Left lung (tissue), 10 donors: Measurements from ENCODE around the gene DAZAP1. TPM values are rescaled to one million over a fixed set of nuclear protein-coding genes. Genes with fewer than 3 reads are reported as not detected.

Experiments
- ATAC-seq: fragments of 200-7000 bp; cut with Tn5 transposase; one replicate; pipeline ENCODE4 v1.9.1; 2020; ENCODE audit warnings: moderate library complexity
- DNase-seq, 4 donors: peaks; one replicate each; pipeline ENCODE4 v3.0.0-alpha.2; 2013 to 2020
- H3K27ac ChIP-seq, 2 donors: fragments of 200-600 bp; sonication (generic) in 1 of 2; one replicate each; pipeline versions ENCODE4 v1.5.0 to v1.8.0; 2020 to 2021
- H3K27me3 ChIP-seq, 2 donors: fragments of 200-600 bp; sonication (generic) in 1 of 2; one replicate each; pipeline versions ENCODE4 v1.5.0 to v1.8.0; 2020 to 2021
- H3K36me3 ChIP-seq, 2 donors: fragments of 200-600 bp; sonication (generic) in 1 of 2; one replicate each; pipeline versions ENCODE4 v1.5.0 to v1.8.0; 2020 to 2021
- H3K4me1 ChIP-seq, 2 donors: fragments of 200-600 bp; one replicate each; pipeline ENCODE4 v1.8.0; 2021
- H3K4me3 ChIP-seq, 2 donors: fragments of 200-600 bp; sonication (generic) in 1 of 2; one replicate each; pipeline versions ENCODE4 v1.5.0 to v1.8.0; 2020 to 2021; ENCODE audit warnings: mild to moderate bottlenecking in 1 of 2
- H3K9me3 ChIP-seq, 2 donors: fragments of 200-600 bp; sonication (generic) in 1 of 2; one replicate each; pipeline versions ENCODE4 v1.5.0 to v1.8.0; 2020 to 2021
- intact Hi-C, 2 donors: fragments of 100-400 bp; cut with DNase I; formaldehyde crosslinking; loops; one replicate each; pipeline versions ENCODE4 v1.11.2 to v1.14.2; 2022
- polyA plus RNA-seq, 6 donors: library from polyadenylated mRNA; unstranded; fragments of 120-200 nt; gene quantifications; one replicate each; pipeline ENCODE4 v1.2.1, GENCODE V29; 2013; ENCODE audit not compliant: insufficient read length in 6 of 6
- total RNA-seq, 2 donors: library from RNA; stranded (reverse); fragmentation: NEBNext Ultra II Directional; extraction: Animal tissue kit (Norgen Biotek cat#: 25700); gene quantifications; one replicate each; pipeline ENCODE4 v1.2.1, GENCODE V29; 2021
- TF ChIP-seq, protein P1 (sequence below), 2 donors: fragments of 200-600 bp; sonication (generic) in 1 of 2; IDR thresholded peaks; one replicate each; pipeline versions ENCODE4 v1.5.0 to v1.8.0; 2021; ENCODE audit warnings: antibody characterized with exemption in 2 of 2
- donor health status: DM: no; HTN: yes; CAD: no.
- donor health status: DM: no; HTN: no; CAD: no.

The DAZAP1 gene
- total and polyA plus RNA-seq, 8 donors, result 86.4 to 132 (median 93.7) TPM

DNA sequence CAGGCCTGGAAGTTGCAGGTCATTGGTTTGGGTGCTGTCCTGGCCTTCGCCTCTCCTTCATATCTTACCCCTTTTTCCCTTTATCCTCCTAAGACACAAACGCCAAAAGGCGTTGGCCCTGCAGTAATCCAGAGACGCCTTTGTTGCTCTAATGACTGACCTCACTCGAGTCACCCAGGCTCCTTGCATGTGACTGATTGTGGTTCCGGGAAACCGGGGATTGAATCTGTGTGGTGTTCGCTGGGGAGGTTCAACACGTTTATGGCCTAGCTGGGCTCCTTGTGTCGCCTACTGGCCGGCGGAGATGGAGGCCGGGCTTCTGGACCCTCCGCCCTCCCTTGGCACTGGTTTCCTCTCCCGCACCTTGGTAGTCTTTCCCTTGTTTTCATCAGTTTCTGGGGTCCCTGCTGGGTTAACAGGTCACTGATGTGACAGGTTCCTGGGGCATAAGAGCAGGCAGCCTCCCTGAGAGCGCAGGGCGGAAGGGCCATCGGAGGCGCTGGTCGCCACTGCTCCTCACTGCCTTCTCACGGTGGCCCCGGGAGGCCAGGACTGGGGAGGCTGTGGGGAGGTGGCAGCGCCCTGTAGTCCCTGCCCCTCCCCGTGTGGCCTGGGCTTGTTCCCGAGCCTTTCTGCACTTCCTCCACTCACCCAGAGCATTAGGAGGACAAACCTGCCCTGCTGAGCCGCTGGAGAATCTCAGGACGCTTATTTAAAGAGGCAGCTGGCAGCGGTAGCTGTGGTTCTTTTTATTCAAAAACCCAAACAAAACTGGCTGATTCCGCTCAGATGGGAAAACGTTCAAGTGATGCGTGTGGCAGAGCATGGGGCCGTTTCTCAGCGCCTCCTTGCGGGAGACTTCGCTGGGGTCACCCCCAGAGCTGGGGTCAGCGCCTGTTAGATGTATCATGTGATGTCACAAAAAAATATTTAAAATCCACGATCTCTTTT is 41.8 kb upstream of the DAZAP1 start:
- TF ChIP-seq, protein P1, sequence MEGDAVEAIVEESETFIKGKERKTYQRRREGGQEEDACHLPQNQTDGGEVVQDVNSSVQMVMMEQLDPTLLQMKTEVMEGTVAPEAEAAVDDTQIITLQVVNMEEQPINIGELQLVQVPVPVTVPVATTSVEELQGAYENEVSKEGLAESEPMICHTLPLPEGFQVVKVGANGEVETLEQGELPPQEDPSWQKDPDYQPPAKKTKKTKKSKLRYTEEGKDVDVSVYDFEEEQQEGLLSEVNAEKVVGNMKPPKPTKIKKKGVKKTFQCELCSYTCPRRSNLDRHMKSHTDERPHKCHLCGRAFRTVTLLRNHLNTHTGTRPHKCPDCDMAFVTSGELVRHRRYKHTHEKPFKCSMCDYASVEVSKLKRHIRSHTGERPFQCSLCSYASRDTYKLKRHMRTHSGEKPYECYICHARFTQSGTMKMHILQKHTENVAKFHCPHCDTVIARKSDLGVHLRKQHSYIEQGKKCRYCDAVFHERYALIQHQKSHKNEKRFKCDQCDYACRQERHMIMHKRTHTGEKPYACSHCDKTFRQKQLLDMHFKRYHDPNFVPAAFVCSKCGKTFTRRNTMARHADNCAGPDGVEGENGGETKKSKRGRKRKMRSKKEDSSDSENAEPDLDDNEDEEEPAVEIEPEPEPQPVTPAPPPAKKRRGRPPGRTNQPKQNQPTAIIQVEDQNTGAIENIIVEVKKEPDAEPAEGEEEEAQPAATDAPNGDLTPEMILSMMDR (IDR thresholded peaks at IDR 0.05), result no peak
- Histone ChIP-seq H3K27ac (no peak overlapping the region), H3K4me3 (no peak overlapping the region), H3K4me1 (peaks cover 10 to 47% of the 10 kb centered on the region in 2 donors), H3K27me3 (no peaks in the 10 kb centered on the region), H3K9me3 (no peaks in the 10 kb centered on the region), H3K36me3 (peaks cover 0 to 85% of the 10 kb centered on the region in 2 donors)
- intact Hi-C loops, result no loop called here
- DNase-seq (no peak), ATAC-seq (no peak)

- Histone ChIP-seq H3K27me3 (no peaks in the 10 kb centered on the region), H3K36me3 (peaks cover 0 to 85% of the 10 kb centered on the region in 2 donors), H3K9me3 (no peaks in the 10 kb centered on the region), H3K4me3 (no peak overlapping the region), H3K4me1 (peaks cover 3 to 40% of the 10 kb centered on the region in 2 donors), H3K27ac (no peak overlapping the region)
- no peak for ATAC-seq
- intact Hi-C loops, result no loop called here
- DNase-seq, result no peak
- TF ChIP-seq, protein P1 (IDR thresholded peaks at IDR 0.05), result no peak
These were observed 41.1 kb upstream of the DAZAP1 start for GRCh38 chr19:1366296-1366695.

DNA sequence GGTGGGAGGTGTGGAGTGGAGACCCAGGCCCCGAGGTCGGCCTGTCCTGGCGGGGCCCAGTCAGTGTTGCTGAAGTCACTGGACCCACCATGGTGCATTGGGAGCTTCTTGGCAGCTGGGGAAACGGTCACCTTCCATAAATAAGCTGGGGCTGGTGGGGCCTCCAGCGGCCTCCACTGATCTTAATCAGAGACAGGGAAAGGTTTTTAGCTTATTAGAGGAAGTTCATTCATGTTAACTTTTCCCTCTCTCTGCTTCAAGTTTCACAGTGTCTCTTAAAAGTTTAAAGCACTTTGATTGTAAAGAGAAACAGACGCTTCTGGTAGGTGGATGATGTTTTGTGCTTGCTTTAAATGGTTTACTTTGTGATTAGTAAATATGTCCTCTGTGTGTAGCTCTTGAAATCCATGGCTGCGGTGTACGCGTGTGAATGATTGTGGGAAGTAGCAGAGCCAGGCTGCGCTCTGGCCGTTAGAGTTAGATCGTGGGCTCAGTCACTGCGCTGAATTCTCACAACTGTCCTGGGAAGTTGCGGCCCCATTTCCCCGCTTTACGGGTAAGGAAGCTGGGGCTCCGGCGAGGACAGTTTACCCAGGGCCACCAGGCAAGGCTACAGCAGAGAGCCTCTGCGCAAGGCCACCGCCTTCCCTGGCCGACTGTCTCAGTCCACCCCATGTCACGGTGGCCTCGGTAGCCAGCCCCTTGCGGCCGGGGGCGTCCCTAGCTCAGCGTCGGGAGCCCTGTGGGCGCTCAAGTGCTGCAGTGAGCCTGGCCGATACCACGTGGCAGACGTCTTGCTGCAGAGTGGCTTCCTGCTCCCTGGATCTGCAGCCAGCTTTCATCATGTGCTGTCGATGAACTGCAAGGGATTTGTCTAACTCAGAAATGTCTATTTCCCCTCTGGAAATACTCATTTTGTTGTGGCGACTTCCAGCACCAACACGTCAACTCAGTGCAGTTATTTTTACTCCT is 40.2 kb upstream of the DAZAP1 start:
- no peak overlapping the region for H3K4me3 ChIP-seq
- ATAC-seq, result peak; percentile 31
- intact Hi-C loops, result no loop called here
- TF ChIP-seq, protein P1 (IDR thresholded peaks at IDR 0.05), result no peak
- H3K4me1 ChIP-seq, result peaks cover 0 to 32% of the 10 kb centered on the region in 2 donors
- H3K36me3 ChIP-seq, result peaks cover 0 to 85% of the 10 kb centered on the region in 2 donors
- peak in 1 of 4 donors; percentile 33 for DNase-seq
- no peaks in the 10 kb centered on the region for H3K9me3 ChIP-seq
- no peak overlapping the region for H3K27ac ChIP-seq
- H3K27me3 ChIP-seq, result no peaks in the 10 kb centered on the region

DNA sequence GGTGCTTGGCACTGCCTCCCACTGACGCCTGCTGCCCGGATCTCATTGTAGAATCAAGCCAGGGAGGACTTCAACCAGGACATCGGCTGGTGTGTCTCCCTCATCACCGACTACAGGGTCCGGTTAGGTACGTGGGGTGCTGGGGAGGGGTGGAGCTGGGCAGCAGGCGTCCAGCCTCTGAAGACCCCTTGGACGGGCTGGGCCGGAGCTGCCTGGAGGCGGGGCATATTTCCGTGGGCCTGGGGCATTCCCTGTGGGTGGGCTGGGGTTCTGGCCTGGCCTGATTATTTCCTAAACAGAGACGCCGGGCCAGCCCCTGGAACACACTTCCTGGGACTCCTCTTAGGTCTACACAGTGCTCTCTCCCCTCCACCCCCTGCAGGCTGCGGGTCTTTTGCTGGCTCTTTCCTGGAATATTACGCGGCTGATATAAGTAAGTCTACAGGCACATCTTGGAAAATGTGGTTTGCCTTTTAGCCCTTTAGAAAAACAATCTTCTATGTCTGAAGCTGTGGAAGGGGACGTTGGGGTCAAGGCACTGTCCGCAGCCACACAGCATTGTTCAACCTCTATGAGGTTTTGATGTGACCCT is 38.1 kb upstream of the DAZAP1 start:
- intact Hi-C loops, result no loop called here
- ATAC-seq, result no peak
- peak in 1 of 4 donors; percentile 64 for DNase-seq
- peaks cover 0 to 89% of the 10 kb centered on the region in 2 donors for H3K36me3 ChIP-seq
- no peak overlapping the region for H3K27ac ChIP-seq
- no peaks in the 10 kb centered on the region for H3K27me3 ChIP-seq
- H3K4me3 ChIP-seq, result no peak overlapping the region
- TF ChIP-seq, protein P1 (IDR thresholded peaks at IDR 0.05), result no peak
- H3K4me1 ChIP-seq, result peaks cover 0 to 13% of the 10 kb centered on the region in 2 donors
- no peaks in the 10 kb centered on the region for H3K9me3 ChIP-seq
